Motor neuron (in vitro differentiated cells): Measurements from ENCODE around the gene CRYBG1. TPM values are rescaled to one million over a fixed set of nuclear protein-coding genes. Genes with fewer than 3 reads are reported as not detected.

Source experiments
- ATAC-seq, 8 experiments: fragments of 200-7000 bp; cut with Tn5 transposase; replicated peaks in 6 of 8; 2 replicates each; pipeline ENCODE4 v1.8.0; 2021; ENCODE audit warnings: mild to moderate bottlenecking in 8 of 8, moderate library complexity in 8 of 8
- H3K27ac ChIP-seq, 2 donors: fragments of 250-450 bp; sonication (Bioruptor Pico); 2 replicates each; pipeline ENCODE4 v1.9.0; 2021; ENCODE audit warnings: antibody characterized with exemption in 2 of 2, mild to moderate bottlenecking in 2 of 2, moderate library complexity in 1 of 2
- H3K4me1 ChIP-seq, 2 donors: fragments of 250-450 bp; sonication (Bioruptor Pico); replicated peaks in 1 of 2; 2 replicates each; pipeline ENCODE4 v1.6.1; 2021; ENCODE audit warnings: antibody characterized with exemption in 2 of 2, mild to moderate bottlenecking in 2 of 2, moderate library complexity in 1 of 2
- H3K4me3 ChIP-seq, 5 donors: fragments of 250-450 bp; sonication (Bioruptor Pico); 2 replicates each; pipeline ENCODE4 v1.9.0; 2021; ENCODE audit warnings: antibody characterized with exemption in 5 of 5, mild to moderate bottlenecking in 5 of 5, moderate library complexity in 4 of 5
- WGBS, 10 experiments: fragments of 450-650 bp; shearing (Covaris generic); methylation state at CpG; one replicate each; pipeline ENCODE4 v1.0.0; 2022; 5-methylcytosine and 5-hydroxymethylcytosine counted together
- in situ Hi-C, 9 experiments: fragments of 400-800 bp; cut with MboI; loops; one replicate each; pipeline ENCODE4 v1.15.0; 2021; ENCODE audit warnings: low sequenced_read_pairs in 9 of 9, low pct_unique_long_range_greater_than_20kb in 2 of 9; ENCODE audit not compliant: unreplicated experiment in 9 of 9
- total RNA-seq, 8 experiments: library from RNA; unstranded; fragments of 300-600 nt; gene quantifications; 2 replicates each; pipeline versions ENCODE4 v1.2.3 to v1.2.4, GENCODE V29; 2022

Gene CRYBG1
- total RNA-seq, 8 experiments from 2014 or later = 0.42 to 11.6 (median 0.67) TPM

DNA sequence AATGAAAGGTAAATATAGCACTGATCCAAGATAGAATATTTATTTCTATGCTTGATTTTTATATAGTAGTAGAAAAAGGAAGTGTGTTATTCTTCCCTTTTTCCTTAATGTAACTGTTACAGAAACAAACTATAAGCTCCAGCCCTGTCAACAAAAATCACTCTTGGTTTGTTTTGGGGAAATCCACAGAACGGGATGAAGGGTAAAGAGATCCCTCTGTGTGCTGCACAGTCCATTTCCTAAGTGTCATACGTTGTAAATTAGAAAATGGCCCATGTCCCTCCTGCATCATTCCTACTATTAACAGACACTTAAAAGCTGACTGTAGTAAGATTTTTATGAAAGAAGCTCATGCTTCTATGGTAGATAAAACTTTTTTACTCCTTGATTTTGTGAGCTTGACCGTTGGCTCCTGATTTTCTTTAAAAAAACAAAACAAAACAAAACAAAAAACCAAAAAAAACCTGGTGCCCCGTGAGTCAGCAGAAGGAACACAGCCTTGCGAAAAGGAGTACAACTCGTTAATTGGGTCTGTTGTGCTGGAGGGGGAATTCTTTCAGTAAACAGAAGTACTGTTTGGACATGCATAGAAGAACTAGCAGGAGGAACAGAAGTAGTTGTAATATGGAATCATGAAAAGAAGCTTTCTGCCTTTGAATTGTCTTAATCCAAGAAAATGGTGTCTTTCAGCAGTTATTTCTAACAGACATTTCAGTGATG is 201.3 kb downstream of the CRYBG1 start:
- ATAC-seq = no peak
- in situ Hi-C loops = loop anchor here in 4 of 9 experiments (10.0 to 25.0 kb wide), 4 partner anchors 107 to 225 kb away; partner anchors contain the start of gene ATG5 (in 3 of the 4)
- no peak overlapping the region for H3K27ac ChIP-seq
- WGBS, 10 experiments = 26 to 100% (median 78%) methylated on average over 1 to 6 of the region's 6 CpGs
- H3K4me3 ChIP-seq = no peak overlapping the region
- no peaks in the 10 kb centered on the region for H3K4me1 ChIP-seq

DNA sequence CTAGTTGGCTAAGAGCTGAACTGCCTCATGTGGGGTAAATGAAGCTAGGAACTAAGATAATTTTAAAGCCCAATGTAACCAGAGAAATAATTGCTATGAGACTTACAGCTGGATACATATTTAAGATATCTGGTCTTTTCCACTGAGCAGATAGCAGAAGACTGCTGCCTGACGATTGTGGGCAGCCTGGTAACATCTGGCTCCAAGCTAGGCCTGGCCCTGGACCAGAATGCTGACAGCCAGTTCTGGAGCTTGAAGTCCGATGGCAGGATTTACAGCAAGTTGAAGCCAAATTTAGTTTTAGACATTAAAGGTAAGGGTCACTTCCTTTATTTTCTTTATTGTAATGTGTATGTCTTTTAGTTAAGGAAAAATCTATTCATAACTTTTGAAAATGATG is 203.1 kb downstream of the CRYBG1 start:
- H3K27ac ChIP-seq = no peak overlapping the region
- ATAC-seq = no peak
- in situ Hi-C loops = loop anchor here in 4 of 9 experiments (10.0 to 25.0 kb wide), 4 partner anchors 109 to 226 kb away; partner anchors contain the start of gene ATG5 (in 3 of the 4)
- 0 to 100% (median 80%) methylated on average over 1 to 2 of the region's 2 CpGs; no CpG with 5 or more reads in 1 of the 10 experiments for WGBS, 10 experiments
- no peak overlapping the region for H3K4me3 ChIP-seq
- H3K4me1 ChIP-seq = no peaks in the 10 kb centered on the region

DNA sequence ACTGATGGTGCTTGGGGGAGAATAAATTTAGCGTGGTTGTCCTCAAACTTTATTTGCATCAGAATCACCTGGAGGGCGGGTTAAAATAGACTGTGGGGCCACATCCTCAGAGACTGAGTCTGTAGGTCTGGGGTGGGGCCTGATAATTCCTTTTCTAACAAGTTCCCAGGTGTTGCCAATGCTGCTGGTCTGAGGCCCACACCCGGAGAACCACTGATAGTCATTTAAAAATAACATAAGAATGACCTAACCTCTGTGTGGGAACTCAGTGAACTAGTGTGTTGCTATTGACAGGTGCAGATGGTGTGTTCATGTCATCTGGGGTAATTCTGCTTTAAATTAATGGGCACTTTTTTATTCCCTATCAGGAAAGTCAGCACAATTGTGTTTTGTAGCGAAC is 204.0 kb downstream of the CRYBG1 start:
- Histone ChIP-seq H3K4me3 (no peak overlapping the region), H3K27ac (no peak overlapping the region), H3K4me1 (no peaks in the 10 kb centered on the region)
- ATAC-seq = no peak
- in situ Hi-C loops = loop anchor here in 4 of 9 experiments (10.0 to 25.0 kb wide), 4 partner anchors 110 to 227 kb away; partner anchors contain the start of gene ATG5 (in 3 of the 4)
- 70 to 92% (median 79%) methylated on average over 2 to 3 of the region's 4 CpGs; no CpG with 5 or more reads in 3 of the 10 experiments for WGBS, 10 experiments

DNA sequence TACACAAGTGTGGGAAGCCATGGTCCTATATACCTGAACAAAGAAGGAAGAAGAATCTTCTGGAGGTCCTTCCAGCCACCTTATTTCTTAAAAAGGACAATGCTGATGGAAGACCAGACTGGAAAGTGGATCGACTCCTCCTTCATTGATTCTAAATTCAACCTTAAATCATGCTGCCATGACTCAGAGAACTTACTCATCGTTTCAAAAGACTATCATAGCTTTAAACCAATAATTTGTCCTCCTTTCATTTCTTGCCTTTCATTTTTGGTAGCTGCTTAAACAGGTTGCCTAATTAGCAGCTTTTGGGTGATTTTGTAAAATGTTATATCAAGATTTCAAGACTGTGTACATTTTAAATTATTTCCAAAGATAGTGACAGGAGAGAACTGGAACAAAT is 208.0 kb downstream of the CRYBG1 start:
- H3K4me1 ChIP-seq = no peaks in the 10 kb centered on the region
- H3K27ac ChIP-seq = no peak overlapping the region
- no peak overlapping the region for H3K4me3 ChIP-seq
- peak in 2 of 8 experiments; percentile 44 to 60 for ATAC-seq
- WGBS, 10 experiments = 0 to 100% (median 40%) methylated on average over 1 to 2 of the region's 2 CpGs; no CpG with 5 or more reads in 2 of the 10 experiments
- in situ Hi-C loops = loop anchor here in 4 of 9 experiments (10.0 to 25.0 kb wide), 4 partner anchors 114 to 231 kb away; partner anchors contain the start of gene ATG5 (in 3 of the 4)

DNA sequence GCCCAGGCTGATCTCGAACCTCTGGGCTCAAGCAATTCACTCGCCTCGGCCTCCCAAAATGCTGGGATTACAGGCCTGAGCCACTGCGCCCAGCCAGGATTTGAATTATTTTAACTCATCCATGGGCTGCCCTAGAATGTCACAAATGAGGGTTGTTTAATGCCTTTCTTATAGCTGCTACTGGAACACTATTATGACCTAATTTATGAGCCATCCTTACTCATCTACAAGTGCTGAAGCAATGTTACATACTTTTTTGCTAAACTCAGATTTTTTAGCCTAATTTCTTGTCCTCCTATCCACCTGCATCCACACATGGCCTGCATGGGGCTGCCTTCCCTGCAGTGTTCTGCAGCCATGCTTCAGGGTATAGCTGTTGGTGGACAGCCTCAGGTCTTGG is 208.9 kb downstream of the CRYBG1 start:
- in situ Hi-C loops = loop anchor here in 4 of 9 experiments (10.0 to 25.0 kb wide), 4 partner anchors 115 to 232 kb away; partner anchors contain the start of gene ATG5 (in 3 of the 4)
- WGBS, 10 experiments = 60 to 100% (median 96%) methylated on average over 1 to 3 of the region's 4 CpGs; no CpG with 5 or more reads in 5 of the 10 experiments
- Histone ChIP-seq H3K27ac (no peak overlapping the region), H3K4me3 (no peak overlapping the region), H3K4me1 (peaks cover 2 to 3% of the 10 kb centered on the region in 2 donors)
- ATAC-seq = peak in 1 of 8 experiments; percentile 59

DNA sequence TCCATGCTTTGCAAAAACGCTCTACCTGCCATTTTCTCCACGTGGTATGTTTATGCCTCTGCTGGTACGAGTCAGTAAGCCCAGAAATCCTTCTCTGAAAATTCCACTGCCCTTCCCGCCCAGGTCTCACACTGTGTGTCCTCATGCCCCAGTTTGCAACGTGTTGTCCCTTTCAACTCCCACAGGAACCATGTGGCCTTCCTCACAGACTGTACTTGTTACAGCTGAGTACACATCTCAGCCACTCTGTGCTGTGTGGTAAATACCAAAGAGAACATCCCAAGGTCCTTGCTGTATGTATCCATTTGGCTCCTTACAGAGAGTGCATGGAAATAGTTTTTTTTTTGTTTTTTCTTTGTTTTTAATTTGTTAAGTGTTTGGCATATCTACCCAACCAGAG is 211.9 kb downstream of the CRYBG1 start:
- ATAC-seq = no peak
- Histone ChIP-seq H3K4me1 (peaks cover 12 to 13% of the 10 kb centered on the region in 2 donors), H3K27ac (no peak overlapping the region), H3K4me3 (no peak overlapping the region)
- WGBS, 10 experiments = 77 to 93% (median 83%) methylated on average over 2 to 3 of the region's 5 CpGs; no CpG with 5 or more reads in 5 of the 10 experiments
- in situ Hi-C loops = loop anchor here in 4 of 9 experiments (25.0 kb wide), 2 partner anchors 135 to 235 kb away; partner anchors contain the start of gene ATG5 (in 3 of the 4)

DNA sequence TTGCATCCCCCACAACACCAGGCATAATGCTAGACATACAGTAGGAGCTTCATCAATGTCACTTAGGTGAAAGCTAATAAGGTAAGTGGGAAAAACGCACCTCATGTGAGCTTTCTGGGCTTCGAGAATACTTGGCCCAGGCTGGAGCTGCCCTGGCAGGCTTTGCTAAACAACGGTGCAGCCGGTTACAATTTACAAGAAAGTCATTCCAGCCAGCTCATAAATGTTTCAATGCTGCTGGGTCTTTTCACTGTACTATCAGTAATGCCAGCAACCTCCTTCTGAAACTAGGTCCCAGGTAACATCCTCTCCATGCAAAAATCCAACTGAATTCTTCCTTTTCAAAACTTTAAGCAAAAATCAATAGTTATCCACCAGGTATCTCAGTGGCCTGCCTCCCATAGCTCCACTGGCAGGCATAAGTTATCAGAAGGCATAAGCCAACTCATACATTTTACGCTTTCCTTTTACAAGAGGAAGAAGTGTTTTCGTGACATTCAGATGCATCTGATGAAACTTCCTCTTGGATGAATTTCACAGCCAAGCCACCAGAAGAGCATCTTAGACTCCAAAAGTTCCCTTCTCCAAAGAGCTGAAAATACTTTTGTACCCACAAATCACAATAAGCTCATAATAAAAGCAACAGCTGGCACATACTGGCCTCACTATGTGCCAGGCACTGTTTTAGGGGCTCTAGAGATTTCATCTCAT is 212.5 kb downstream of the CRYBG1 start:
- Histone ChIP-seq H3K27ac (no peak overlapping the region), H3K4me3 (no peak overlapping the region), H3K4me1 (peaks cover 12 to 13% of the 10 kb centered on the region in 2 donors)
- WGBS, 10 experiments = 44 to 100% (median 93%) methylated on average over 1 to 6 of the region's 6 CpGs; no CpG with 5 or more reads in 1 of the 10 experiments
- in situ Hi-C loops = loop anchor here in 4 of 9 experiments (25.0 kb wide), 2 partner anchors 136 to 236 kb away; partner anchors contain the start of gene ATG5 (in 3 of the 4)
- no peak for ATAC-seq

DNA sequence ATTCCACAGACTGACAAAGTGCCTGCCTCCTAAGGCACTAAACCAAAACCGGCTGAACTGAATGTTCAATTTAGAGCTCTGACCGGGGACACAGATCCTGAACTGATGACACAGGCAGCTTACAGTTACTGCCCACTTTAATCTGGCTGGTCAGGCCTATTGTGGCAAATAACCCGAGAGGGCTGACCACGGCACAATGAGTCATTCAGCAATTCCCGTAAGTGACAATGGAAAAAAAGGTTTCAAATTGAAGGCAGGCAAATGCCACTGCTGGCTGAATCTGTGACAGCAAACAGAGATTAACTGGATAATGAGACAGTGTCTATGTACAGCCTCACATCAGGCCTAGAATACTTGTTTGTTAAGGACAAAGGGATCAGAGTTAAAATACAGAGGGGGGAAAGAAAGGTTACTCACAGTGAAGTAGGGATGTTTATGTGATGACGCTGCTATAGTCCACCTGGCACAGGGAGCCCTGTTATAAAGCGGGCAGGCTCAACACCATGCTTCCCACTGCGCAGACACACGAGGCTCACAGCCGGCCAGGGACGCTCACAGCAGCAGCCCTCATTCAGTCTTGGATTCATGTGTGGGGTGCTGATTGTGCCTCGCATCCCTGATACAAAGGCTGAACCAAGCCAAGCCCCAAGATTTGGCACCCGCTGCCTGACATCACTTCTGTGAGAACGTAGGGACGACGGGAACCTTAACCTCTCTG is 214.4 kb downstream of the CRYBG1 start:
- ATAC-seq = peak in 7 of 8 experiments; percentile 90 to 97 (median 94)
- Histone ChIP-seq H3K27ac (peak overlapping the region; percentile 35 to 50), H3K4me3 (no peak overlapping the region), H3K4me1 (peaks cover 12 to 13% of the 10 kb centered on the region in 2 donors)
- WGBS, 10 experiments = 13 to 80% (median 40%) methylated on average over 1 to 16 of the region's 16 CpGs; no CpG with 5 or more reads in 3 of the 10 experiments
- in situ Hi-C loops = loop anchor here in 4 of 9 experiments (25.0 kb wide), 3 partner anchors 138 to 412 kb away; partner anchors contain the start of gene ATG5 (in 3 of the 4)

DNA sequence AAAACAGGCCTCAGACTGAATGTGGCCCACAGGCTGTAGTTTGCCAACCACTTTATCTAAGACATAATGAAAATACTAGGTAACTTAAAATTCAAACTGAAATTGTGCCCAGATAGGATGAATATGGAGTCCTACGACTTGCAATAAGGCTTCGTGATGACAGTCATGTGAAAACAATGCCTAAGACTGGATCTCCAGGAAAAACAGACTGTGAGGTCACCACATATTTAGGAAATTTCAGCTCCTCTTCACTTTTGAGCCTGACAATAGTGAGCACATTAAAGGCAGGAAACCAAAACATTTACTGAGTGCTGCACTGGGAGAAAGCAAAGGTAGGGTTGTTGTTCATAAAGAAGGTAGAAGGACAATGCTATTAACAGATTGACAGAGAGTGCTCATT is 218.8 kb downstream of the CRYBG1 start:
- Histone ChIP-seq H3K4me3 (no peak overlapping the region), H3K4me1 (peaks cover 12% of the 10 kb centered on the region in 2 donors), H3K27ac (no peak overlapping the region)
- no peak for ATAC-seq
- in situ Hi-C loops = loop anchor here in 2 of 9 experiments (25.0 kb wide), 1 partner anchor 408 kb away; no protein-coding TSS in a partner anchor
- WGBS, 10 experiments = 90 to 100% (median 100%) methylated on average over 2 of the region's 2 CpGs; no CpG with 5 or more reads in 1 of the 10 experiments

DNA sequence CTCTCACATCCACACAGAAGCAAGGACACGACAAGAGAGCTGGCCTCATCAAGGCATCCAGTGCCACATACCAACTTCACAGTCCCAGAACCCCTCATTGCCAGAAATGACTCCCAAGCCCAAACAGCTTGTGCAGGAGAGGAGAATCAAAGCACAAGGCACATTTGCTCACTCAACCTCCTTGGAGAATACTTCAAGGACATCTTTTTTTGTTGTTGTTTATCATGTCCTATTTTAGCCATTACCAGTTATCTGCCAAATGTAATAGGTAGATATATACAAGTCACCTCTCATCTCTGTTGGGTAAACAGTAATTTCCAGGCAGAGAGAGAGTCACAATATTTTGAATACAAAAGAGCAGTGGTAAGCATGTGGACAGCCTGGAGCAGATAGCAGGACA is 221.0 kb downstream of the CRYBG1 start:
- no peak for ATAC-seq
- in situ Hi-C loops = loop anchor here in 2 of 9 experiments (25.0 kb wide), 1 partner anchor 406 kb away; no protein-coding TSS in a partner anchor
- no peak overlapping the region for H3K27ac ChIP-seq

DNA sequence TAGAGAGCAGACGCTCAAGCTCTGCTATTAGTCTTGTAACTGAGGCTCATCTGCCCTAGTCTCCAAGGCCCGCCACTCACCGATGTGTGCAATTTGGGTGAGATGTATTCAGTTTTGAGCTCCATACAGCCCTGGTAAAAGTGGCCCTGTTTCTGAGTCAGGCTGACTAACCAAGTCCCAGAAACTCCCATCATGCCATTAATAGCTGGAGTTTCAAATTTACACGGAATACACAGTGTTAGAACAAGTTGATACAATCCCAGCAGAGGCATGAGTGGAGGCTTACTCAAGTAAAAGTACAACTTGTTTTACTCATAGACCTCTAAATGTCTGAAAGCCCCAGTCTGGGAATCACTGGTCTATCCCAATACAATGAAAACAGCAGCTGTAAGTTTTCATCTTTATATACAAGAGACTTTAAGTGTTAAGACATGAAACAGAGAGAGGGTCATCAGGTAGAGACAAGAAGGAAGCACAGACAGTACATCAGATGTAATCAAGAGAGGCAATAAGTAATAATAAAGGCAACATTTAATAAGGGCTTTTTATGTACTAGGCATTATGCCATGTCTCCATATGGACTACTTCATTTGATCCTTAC is 226.4 kb downstream of the CRYBG1 start:
- Histone ChIP-seq H3K4me1 (no peaks in the 10 kb centered on the region), H3K27ac (no peak overlapping the region), H3K4me3 (no peak overlapping the region)
- ATAC-seq = no peak
- in situ Hi-C loops = loop anchor here in 2 of 9 experiments (25.0 kb wide), 1 partner anchor 400 kb away; no protein-coding TSS in a partner anchor
- 50 to 100% (median 100%) methylated on average over 1 to 3 of the region's 4 CpGs; no CpG with 5 or more reads in 3 of the 10 experiments for WGBS, 10 experiments

More for the DNA sequence above, 221.0 kb downstream of the CRYBG1 start:
- H3K4me1 ChIP-seq = no peaks in the 10 kb centered on the region
- 50 to 100% (median 83%) methylated on average over 1 of the region's 1 CpG; no CpG with 5 or more reads in 7 of the 10 experiments for WGBS, 10 experiments
- H3K4me3 ChIP-seq = no peak overlapping the region
